LNCaP clone FGC (cell line): Measurements from ENCODE around the gene CDC42EP1.
"Not testable (repeated sequence)": the region's sequence is repeated elsewhere in the genome, so short reads cannot be mapped to it uniquely, and the experiment has no call there.

ENCODE experiments used
- DNase-seq: peaks from one replicate; pipeline ENCODE4 v3.0.0-alpha.2; 2011; ENCODE audit warnings: low read depth
- H3K4me3 ChIP-seq: 2 replicates; pipeline ENCODE4 v1.5.1; 2011; ENCODE audit warnings: mild to moderate bottlenecking, low read depth, low read length, control low read depth
- CTCF ChIP-seq: IDR thresholded peaks from 2 replicates; pipeline ENCODE4 v1.5.1; 2012; ENCODE audit warnings: mild to moderate bottlenecking; ENCODE audit not compliant: control insufficient read depth, insufficient read depth; ENCODE audit errors: extremely low read depth

Gene CDC42EP1

GRCh38 chr22:37571992-37572373, 11.7 kb downstream of the CDC42EP1 start:
- no peak for TF ChIP-seq CTCF
- DNase-seq = no peak
- no peak overlapping the region for H3K4me3 ChIP-seq

GRCh38 chr22:37575490-37576003, 15.3 kb downstream of the CDC42EP1 start:
- DNase-seq = no peak
- no peak for TF ChIP-seq CTCF

GRCh38 chr22:37578002-37578401, 17.7 kb downstream of the CDC42EP1 start:
- no peak overlapping the region for H3K4me3 ChIP-seq
- no peak for TF ChIP-seq CTCF

More at GRCh38 chr22:37575490-37576003, 15.3 kb downstream of the CDC42EP1 start:
- no peak overlapping the region for H3K4me3 ChIP-seq

DNA sequence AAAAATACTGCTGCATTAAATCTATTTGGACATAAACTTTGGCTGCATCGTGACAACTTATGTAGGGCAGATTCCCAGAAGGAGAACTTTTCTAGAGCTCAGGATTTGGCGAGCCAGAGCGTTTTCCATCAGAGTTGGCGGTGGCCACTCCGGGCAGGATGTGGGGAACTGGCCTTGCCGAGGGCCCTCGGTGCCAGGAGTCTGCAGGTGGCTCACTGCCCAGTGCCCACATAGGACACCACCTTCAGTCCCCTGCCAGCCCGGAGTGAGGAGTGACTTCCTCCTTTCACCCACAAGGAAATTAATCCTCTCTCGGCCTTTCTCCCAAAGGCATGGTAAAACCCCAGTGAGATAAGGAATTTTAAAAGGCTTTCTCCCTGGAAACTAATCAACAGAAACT, 21.2 kb downstream of the CDC42EP1 start:
- DNase-seq = no peak
- no peak for TF ChIP-seq CTCF
- no peak overlapping the region for H3K4me3 ChIP-seq

More at GRCh38 chr22:37578002-37578401, 17.7 kb downstream of the CDC42EP1 start:
- DNase-seq = no peak

DNA sequence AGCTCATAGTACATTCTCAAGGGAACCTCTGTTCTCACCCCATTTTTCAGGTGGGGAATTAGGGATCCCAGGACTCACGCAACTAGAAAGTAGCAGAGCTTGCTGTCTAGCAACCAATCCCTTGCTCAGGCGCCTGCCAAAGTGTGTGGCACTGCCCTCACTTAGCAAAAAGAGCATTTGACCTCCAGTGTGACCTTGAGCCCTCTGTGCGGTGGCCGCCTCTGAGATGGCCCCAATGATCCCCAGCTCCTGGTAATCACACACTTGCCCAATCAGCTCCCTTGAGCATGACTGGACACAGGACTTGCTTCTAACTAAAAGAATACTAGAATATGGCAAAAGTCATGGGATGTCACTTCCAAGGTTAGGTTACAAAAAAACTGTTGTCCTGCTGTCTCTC, 22.2 kb downstream of the CDC42EP1 start:
- no peak for TF ChIP-seq CTCF
- DNase-seq = no peak
- no peak overlapping the region for H3K4me3 ChIP-seq

DNA sequence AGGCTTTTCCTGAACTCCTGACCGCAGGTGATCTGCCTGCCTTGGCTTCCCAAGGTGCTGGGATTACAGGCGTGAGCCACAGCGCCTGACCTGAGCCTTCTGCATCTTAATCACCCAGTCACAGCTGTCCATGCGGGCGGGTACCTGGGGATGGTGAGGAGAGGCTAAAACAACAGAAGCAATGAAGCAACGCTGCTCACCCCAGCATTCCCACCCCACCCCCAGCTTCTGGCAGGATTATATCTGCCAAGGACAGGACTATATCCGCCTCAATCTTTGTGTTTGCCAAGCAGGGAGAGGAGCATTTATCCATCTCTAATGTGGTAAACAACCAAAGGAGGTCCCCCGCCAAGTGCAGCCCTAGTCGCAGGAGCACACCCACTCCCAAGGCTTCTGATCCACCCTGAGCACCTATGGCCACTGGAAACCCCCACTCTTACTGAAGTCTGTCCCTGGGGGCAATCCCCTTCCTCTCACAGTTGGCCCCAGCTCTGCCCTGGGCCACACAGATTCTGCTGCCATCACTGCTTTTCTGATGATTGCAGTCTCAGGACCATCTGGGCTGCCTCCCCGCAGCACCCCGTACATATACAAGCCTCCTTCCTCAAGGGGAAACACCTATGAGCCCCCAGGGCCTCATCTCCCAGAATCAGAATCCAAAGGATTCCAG, 28.4 kb downstream of the CDC42EP1 start:
- H3K4me3 ChIP-seq = no peak overlapping the region
- no peak for TF ChIP-seq CTCF
- DNase-seq = no peak

DNA sequence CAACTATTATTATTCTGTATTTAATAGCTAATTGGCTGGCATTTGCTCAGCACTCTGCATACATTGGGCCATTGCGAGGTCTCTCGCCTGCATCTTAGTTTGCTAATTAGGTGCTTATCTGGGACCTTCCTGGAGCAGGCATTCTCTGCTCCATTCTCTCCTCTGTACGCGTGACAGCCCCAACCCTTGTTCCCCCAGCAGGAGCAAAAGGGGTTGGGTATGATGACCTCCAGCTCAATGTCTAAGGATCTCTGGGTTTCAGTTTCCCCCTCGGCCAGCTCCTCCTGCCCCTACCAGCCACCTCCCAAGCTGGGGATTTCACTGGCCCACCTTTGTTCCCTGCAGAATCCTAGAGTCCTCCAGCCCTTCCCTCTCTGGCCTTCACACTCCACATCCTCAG, 29.4 kb downstream of the CDC42EP1 start:
- DNase-seq = no peak
- H3K4me3 ChIP-seq = no peak overlapping the region
- TF ChIP-seq CTCF = no peak

GRCh38 chr22:37591081-37591480, 30.8 kb downstream of the CDC42EP1 start:
- not testable (repeated sequence) for H3K4me3 ChIP-seq, DNase-seq
